ENCODE measurements around the gene ERO1B. TPM values are rescaled to one million over a fixed set of nuclear protein-coding genes. Genes with fewer than 3 reads are reported as not detected.
"Not testable (repeated sequence)": the region's sequence is repeated elsewhere in the genome, so short reads cannot be mapped to it uniquely, and the experiment has no call there.

ERO1B gene
- total RNA-seq, 3 donors from 2014 or later (not counting 1 experiment from before 2014, with no cell fraction given) = 14.7 to 17.8 (median 16.5) TPM

GRCh38 chr1:236186471-236186870 lies 95.3 kb downstream of the ERO1B start:
- DNase-seq; H3K27me3 Mint-ChIP-seq (ENCODE audit: low read depth in 2 of 2); H3K4me3 Mint-ChIP-seq; H3K27ac Mint-ChIP-seq; H3K36me3 ChIP-seq (ENCODE audit: control insufficient read depth, insufficient read depth, low read length); H3K9me3 ChIP-seq (ENCODE audit: control insufficient read depth, insufficient read depth, low read length); H3K4me3 ChIP-seq (ENCODE audit: low read length); intact Hi-C loops (cut with micrococcal nuclease); H3K4me1 Mint-ChIP-seq; H3K9me3 Mint-ChIP-seq; H3K27me3 ChIP-seq (ENCODE audit: control insufficient read depth, insufficient read depth, low read length); H3K27ac ChIP-seq (ENCODE audit: low read length); ATAC-seq; H3K4me1 ChIP-seq (ENCODE audit: control insufficient read depth, insufficient read depth, low read length): not testable (repeated sequence)
- WGBS (ENCODE audit: insufficient coverage) = 100% methylated on average over 1 of the region's 2 CpGs
- peaks cover 26% of the 10 kb centered on the region for H3K36me3 Mint-ChIP-seq

GRCh38 chr1:236185687-236186086 lies 96.1 kb downstream of the ERO1B start:
- ATAC-seq = no peak
- Mint-ChIP-seq H3K27me3 (ENCODE audit: low read depth in 2 of 2) (no peaks in the 10 kb centered on the region), H3K4me3 (no peak overlapping the region), H3K36me3 (peaks cover 20% of the 10 kb centered on the region), H3K27ac (no peak overlapping the region), H3K4me1 (peaks cover 0 to 8% of the 10 kb centered on the region in 2 donors), H3K9me3 (peaks cover 2 to 3% of the 10 kb centered on the region in 2 donors)
- H3K36me3 ChIP-seq (ENCODE audit: control insufficient read depth, insufficient read depth, low read length) = peaks cover 1% of the 10 kb centered on the region
- H3K4me1 ChIP-seq (ENCODE audit: control insufficient read depth, insufficient read depth, low read length) = no peaks in the 10 kb centered on the region
- WGBS (ENCODE audit: insufficient coverage) = 88% methylated on average over 1 of the region's 4 CpGs
- H3K9me3 ChIP-seq (ENCODE audit: control insufficient read depth, insufficient read depth, low read length) = no peaks in the 10 kb centered on the region
- no peak for DNase-seq
- H3K4me3 ChIP-seq (ENCODE audit: low read length) = no peak overlapping the region
- TF ChIP-seq CTCF (IDR thresholded peaks at IDR 0.05) = no peak
- intact Hi-C loops (cut with micrococcal nuclease) = no loop called here
- no peaks in the 10 kb centered on the region for H3K27me3 ChIP-seq (ENCODE audit: control insufficient read depth, insufficient read depth, low read length)
- no peak overlapping the region for H3K27ac ChIP-seq (ENCODE audit: low read length)

- Mint-ChIP-seq H3K4me3 (no peak overlapping the region), H3K4me1 (peaks cover 0 to 4% of the 10 kb centered on the region in 2 donors)
- H3K36me3 ChIP-seq (ENCODE audit: control insufficient read depth, insufficient read depth, low read length) = peaks cover 1% of the 10 kb centered on the region
Measured at GRCh38 chr1:236181059-236181458, 100.7 kb downstream of the ERO1B start.

GRCh38 chr1:236179634-236180033 lies 102.1 kb downstream of the ERO1B start:
- Mint-ChIP-seq H3K27me3 (ENCODE audit: low read depth in 2 of 2) (no peaks in the 10 kb centered on the region), H3K27ac (no peak overlapping the region), H3K4me1 (no peaks in the 10 kb centered on the region), H3K36me3 (no peaks in the 10 kb centered on the region), H3K4me3 (no peak overlapping the region), H3K9me3 (no peaks in the 10 kb centered on the region)
- WGBS (ENCODE audit: insufficient coverage) = 96% methylated on average over 6 of the region's 6 CpGs
- H3K27ac ChIP-seq (ENCODE audit: low read length) = no peak overlapping the region
- ATAC-seq (no peak), DNase-seq (no peak)
- H3K36me3 ChIP-seq (ENCODE audit: control insufficient read depth, insufficient read depth, low read length) = peaks cover 1% of the 10 kb centered on the region
- H3K27me3 ChIP-seq (ENCODE audit: control insufficient read depth, insufficient read depth, low read length) = no peaks in the 10 kb centered on the region
- no peak overlapping the region for H3K4me3 ChIP-seq (ENCODE audit: low read length)
- no peaks in the 10 kb centered on the region for H3K9me3 ChIP-seq (ENCODE audit: control insufficient read depth, insufficient read depth, low read length)
- intact Hi-C loops (cut with micrococcal nuclease) = no loop called here
- TF ChIP-seq CTCF (IDR thresholded peaks at IDR 0.05) = no peak
- H3K4me1 ChIP-seq (ENCODE audit: control insufficient read depth, insufficient read depth, low read length) = no peaks in the 10 kb centered on the region

More at GRCh38 chr1:236181059-236181458, 100.7 kb downstream of the ERO1B start:
- no peaks in the 10 kb centered on the region for H3K27me3 Mint-ChIP-seq (ENCODE audit: low read depth in 2 of 2)
- no peak overlapping the region for H3K4me3 ChIP-seq (ENCODE audit: low read length)
- no peak overlapping the region for H3K27ac Mint-ChIP-seq
- no peak overlapping the region for H3K27ac ChIP-seq (ENCODE audit: low read length)
- H3K9me3 ChIP-seq (ENCODE audit: control insufficient read depth, insufficient read depth, low read length) = no peaks in the 10 kb centered on the region
- TF ChIP-seq CTCF (IDR thresholded peaks at IDR 0.05) = no peak
- H3K9me3 Mint-ChIP-seq = no peaks in the 10 kb centered on the region
- DNase-seq = no peak
- H3K4me1 ChIP-seq (ENCODE audit: control insufficient read depth, insufficient read depth, low read length) = no peaks in the 10 kb centered on the region
- H3K36me3 Mint-ChIP-seq = no peaks in the 10 kb centered on the region
- H3K27me3 ChIP-seq (ENCODE audit: control insufficient read depth, insufficient read depth, low read length) = no peaks in the 10 kb centered on the region
- intact Hi-C loops (cut with micrococcal nuclease) = no loop called here
- WGBS (ENCODE audit: insufficient coverage) = 100% methylated on average over 3 of the region's 3 CpGs
- no peak for ATAC-seq
